Right renal cortex interstitium (tissue), 3 donors: Measurements from ENCODE around the gene B3GNT5. TPM values are rescaled to one million over a fixed set of nuclear protein-coding genes. Genes with fewer than 3 reads are reported as not detected.
"Not testable (repeated sequence)": the region's sequence is repeated elsewhere in the genome, so short reads cannot be mapped to it uniquely, and the experiment has no call there.

Experiments
- DNase-seq, 3 donors: peaks; one replicate each; pipeline ENCODE4 v3.0.0-alpha.2; 2013; ENCODE audit warnings: low read depth in 3 of 3, low spot score in 2 of 3
- polyA plus RNA-seq, 3 donors: library from polyadenylated mRNA; unstranded; fragments of 120-200 nt; gene quantifications; one replicate each; pipeline ENCODE4 v1.2.1, GENCODE V29; 2013; ENCODE audit not compliant: insufficient read length in 3 of 3

The B3GNT5 gene
- polyA plus RNA-seq, 3 donors = 23.8 to 24.9 (median 24.5) TPM

DNA sequence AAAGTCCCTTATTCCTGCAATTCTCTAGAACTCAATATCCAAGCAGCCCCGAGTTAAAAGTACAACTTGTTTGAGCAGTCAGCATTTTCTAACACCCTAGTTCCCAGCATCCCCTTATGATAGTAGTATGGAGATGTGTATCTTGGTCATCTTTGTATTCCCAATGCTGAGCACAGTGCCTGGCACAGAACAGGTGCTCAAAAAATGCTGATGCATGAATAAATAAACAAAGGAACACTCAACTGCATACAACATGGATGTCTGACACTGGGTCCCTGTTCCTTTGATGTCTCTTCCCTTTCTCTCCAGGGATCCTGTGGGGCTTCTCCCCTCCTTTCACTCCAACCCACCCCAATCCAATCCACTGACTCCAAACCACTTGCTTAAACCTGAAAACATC is 23.9 kb upstream of the B3GNT5 start:
- no peak for DNase-seq

DNA sequence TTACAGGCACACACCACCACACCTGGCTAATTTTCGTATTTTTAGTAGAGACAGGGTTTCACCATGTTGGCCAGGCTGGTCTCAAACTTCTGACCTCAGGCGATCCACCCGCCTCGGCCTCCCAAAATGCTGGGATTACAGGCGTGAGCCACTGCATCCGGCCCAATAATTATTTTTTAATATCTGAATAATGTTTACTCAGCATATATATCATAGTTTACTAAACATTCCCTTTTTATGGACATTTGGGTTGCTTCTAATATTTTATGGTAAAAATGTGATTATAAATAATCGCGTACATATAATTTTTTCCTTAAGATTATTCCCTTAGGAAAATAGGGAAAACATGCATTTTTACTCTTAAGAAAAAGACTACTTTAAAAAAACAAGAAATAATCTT is 22.8 kb upstream of the B3GNT5 start:
- DNase-seq = not testable (repeated sequence)

DNA sequence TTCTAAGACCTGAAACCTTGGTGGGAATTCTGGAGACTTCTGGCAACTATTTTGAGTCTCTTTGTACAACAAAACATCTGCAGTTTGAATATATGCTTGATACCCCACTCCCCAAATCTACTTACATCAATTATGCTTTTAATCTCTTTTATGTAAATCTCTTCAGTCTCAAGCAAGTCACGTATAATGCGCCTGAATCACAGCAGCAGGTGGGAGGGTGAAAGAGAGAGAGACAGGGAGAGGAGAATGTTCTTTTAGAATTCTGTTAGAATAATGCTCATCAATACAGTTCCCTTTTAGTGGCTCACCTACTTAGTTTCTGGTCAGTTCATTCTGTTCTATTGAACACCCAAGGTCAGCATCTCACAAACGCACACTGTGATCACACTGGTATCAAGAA is 22.2 kb upstream of the B3GNT5 start:
- no peak for DNase-seq

GRCh38 chr3:183233966-183234365 is 19.1 kb upstream of the B3GNT5 start:
- no peak for DNase-seq

GRCh38 chr3:183239046-183239445 is 14.0 kb upstream of the B3GNT5 start:
- no peak for DNase-seq

- no peak for DNase-seq
Measured at GRCh38 chr3:183242431-183242830, 10.6 kb upstream of the B3GNT5 start.

- no peak for DNase-seq
Measured at GRCh38 chr3:183244219-183244618, 8.8 kb upstream of the B3GNT5 start.

DNA sequence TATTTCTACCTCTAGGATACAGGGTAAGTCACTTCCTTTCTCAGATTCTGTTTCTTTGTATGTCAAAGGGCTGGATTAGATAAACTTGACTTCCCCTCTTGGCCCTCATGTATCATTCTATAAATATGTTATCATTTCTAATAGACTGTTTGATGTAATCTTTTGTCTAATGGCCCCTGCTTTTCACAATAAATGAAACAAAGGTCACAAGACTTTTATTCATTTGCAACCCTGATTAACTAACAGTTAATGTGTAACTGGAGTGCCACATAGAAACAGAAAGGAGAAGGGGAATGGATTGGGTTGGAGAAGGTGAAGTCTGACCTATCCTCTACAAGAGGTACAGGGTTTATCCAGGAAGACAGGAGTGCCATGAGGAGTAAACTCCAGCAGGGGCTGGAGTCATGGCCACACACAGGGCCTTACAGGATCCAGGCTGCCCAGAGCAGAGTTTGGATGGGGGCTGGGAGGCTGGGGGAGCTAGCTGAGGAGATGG is 8.0 kb upstream of the B3GNT5 start:
- no peak for DNase-seq

GRCh38 chr3:183247011-183247589 is 6.0 kb upstream of the B3GNT5 start:
- no peak for DNase-seq

DNA sequence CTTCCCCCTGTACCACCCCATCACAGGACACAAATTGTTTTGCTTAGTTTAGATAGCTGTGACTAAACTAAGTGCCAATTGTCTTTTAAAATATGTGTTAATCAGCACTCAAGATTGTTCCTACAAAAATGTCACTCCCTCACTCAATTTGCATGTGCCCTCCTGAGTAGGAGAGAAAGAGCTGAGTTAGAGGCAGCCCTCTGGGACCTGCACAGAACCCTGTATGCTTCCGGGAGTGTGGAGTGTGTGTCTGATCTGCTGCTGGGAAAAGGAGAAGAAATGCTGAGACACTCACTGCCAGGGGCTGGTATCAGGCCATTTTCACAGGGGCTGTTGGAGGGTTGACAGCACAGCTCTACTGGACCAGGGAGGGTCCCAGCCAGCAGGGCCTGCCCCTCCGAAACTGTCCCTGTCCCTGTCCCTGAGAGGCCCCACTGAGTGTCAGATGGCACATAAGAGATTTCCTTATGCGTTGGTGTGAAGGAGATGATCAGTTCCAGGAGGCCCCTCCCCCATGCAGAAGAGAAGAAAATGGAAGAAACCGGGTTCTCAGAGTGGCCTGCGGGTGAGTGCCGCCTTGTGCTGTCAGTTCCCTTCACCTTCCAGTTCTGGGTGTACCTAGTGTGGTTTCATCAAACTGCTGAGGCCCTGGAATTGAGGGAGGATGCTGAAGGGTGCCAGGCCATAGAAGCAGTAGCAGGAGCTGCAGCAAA is 3.9 kb upstream of the B3GNT5 start:
- no peak for DNase-seq

- no peak for DNase-seq
Measured at GRCh38 chr3:183252118-183252782, 803 bp upstream of the B3GNT5 start.

- DNase-seq = peak in 2 of 3 donors; percentile 44 to 59
Measured at GRCh38 chr3:183253528-183254486, 754 bp downstream of the B3GNT5 start.

- peak in 2 of 3 donors; percentile 23 to 40 for DNase-seq
Measured at GRCh38 chr3:183254487-183255347, 1.7 kb downstream of the B3GNT5 start.

- DNase-seq = no peak
Measured at GRCh38 chr3:183255348-183255730, 2.3 kb downstream of the B3GNT5 start.

- DNase-seq = no peak
Measured at GRCh38 chr3:183259087-183259486, 6.0 kb downstream of the B3GNT5 start.

GRCh38 chr3:183259621-183260020 is 6.6 kb downstream of the B3GNT5 start:
- DNase-seq = no peak

DNA sequence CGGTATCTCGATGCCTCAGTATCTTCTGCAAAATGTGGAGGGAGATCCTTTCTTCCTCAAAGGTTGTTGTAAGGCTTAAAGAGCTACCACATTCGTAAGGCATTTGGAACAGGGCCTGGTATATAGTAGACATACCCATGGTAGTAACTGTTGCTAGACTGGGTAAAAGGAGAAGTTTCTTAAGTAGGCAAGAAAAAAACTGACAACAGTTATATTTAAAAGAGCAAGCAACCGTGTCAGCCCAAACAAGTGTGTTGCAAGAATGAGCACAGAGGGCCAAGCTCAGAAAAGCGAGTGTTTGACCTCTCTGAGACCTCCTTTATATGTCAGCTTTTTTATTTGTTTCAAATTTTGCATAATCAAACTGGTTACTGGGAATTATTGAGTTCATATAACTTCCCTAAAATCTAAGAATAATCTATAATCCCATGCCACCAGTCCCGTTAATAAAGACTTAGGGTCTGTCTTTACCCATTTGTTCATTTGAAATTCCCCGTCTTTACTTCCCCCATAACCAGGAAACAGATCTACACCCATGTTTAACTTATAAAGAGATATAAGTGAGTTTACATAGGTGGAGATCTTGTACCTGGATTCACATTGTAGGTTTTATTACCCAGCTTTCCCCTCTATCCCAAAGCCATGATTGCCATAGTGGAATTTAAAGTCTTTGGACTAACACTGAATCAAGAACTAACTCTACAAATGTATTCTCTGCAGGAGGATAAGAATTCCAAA is 7.3 kb downstream of the B3GNT5 start:
- DNase-seq = no peak

GRCh38 chr3:183261151-183261724 is 8.2 kb downstream of the B3GNT5 start:
- DNase-seq = no peak

- DNase-seq = no peak
Measured at GRCh38 chr3:183262875-183263378, 9.9 kb downstream of the B3GNT5 start.
